Eye (tissue), 1 donor: ENCODE results near the gene ANKRD6.

Experiments used
- DNase-seq: peaks from one replicate; pipeline ENCODE4 v3.0.0-alpha.2; 2015

ANKRD6 gene

GRCh38 chr6:89566008-89566800 is 133.3 kb downstream of the ANKRD6 start:
- peak; percentile 53 for DNase-seq

DNA sequence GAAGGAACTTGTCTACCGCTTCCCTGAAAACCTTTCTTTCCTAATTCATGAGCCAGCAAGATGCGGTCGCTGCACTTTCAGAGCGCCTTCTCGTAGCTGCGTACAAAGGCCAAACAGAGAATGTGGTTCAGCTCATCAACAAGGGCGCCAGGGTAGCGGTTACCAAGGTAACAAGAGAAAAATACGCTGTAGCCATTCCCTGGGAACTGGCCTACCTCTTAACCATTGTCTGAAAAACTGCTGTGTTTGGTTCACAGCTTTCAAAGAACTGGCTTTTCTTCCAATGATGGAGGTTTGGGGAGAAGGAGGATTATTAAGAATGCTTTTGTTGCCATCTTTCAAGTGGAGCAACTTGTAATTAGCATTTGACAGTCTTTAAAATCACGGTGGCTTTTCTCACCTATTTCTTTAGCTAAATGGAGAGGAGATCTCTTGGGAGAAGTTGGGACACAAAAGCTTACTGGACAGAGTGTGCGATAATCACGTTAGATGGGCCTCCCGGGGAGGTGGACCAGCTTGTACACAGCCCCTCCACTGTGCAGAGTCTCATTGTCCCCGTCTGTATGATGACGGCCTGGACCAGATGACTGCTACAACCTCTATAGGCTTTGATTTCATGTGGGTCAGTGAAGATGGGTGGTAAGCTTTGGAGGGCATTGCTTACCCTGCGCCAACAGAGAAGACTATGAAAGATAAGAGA is 134.1 kb downstream of the ANKRD6 start:
- DNase-seq = peak; percentile 90

GRCh38 chr6:89567630-89568390 is 134.9 kb downstream of the ANKRD6 start:
- no peak for DNase-seq

DNA sequence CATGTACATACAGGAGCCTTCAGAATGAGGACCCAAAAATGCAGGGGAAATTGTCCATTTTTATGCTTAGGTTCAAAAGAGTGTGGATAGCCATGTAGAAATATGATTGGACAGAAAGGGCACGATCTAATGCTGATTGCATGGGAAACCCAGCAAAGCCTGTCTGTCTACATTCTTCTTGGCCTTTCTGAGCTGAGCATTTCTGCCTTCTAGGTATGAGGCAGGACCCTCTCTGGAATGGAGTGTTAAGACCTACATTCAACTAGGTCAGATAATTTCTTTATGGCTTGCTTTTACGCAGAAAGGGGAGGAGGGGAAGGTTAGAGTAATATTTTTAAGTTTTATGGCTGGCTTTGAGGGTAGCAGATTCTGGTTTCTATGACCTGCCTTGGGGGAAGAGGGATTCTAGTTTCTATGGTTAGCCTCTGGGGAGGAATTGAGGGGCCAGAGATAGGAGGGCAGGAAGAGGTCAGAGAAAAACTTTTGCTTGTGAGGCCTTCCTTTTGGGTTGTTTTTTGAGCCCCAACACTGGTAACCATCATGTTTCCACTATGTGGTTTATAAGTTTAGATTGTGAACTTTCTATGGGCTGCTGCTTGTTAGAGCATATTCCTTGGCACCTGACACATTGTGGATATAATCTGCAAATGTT is 142.1 kb downstream of the ANKRD6 start:
- DNase-seq = no peak

- DNase-seq = no peak
These were observed 142.6 kb downstream of the ANKRD6 start for GRCh38 chr6:89575562-89575960.

GRCh38 chr6:89580997-89581666 is 148.2 kb downstream of the ANKRD6 start:
- no peak for DNase-seq

DNA sequence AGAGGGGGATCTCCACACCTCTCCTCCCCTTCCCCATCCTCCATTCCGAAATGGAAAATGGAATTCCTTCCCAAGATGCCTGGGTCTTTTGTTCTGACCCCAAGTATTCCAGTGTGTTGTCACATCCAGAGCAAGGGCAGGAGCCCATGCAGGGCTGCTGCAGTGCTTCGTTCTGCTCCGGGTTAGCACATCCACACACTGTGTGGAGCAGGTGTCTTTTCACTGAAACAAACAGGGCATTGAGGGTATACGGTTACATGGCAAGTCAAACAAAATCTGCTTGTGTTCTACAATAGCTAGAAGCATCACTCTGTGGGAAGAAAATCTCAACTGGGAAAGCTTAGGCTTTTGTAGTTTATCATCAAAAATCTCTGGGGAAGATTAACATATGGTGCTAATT is 148.7 kb downstream of the ANKRD6 start:
- DNase-seq = no peak

DNA sequence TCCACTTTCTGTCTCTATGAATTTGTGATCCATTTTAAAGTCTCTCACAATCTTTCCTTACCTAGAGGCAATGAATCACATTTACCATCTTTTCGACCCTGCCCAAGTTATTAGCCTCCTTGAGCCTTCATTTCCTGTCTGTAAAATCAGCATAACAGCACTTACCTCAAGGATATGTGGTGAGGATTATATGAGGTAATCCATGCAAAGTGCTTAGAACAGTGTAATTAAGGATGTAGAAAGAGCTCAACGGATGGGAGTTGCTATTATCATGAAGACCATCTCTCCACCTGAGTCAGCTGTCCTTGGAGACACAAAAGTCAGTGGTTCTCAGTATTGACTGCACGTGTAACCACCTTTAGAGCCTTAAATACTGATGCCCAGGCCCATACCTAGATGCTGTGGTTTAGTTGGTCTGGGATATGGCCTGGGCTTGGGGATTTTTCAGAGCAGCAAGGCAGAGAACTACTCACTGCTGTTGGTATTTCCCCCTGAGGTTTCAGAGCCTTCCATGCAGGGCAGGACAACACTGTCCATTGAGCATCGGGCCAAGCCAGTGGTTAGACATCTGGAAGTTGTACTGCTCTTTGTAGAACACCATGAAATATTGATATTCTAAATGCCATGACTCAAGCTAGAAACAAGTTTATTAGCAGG is 149.8 kb downstream of the ANKRD6 start:
- DNase-seq = no peak

DNA sequence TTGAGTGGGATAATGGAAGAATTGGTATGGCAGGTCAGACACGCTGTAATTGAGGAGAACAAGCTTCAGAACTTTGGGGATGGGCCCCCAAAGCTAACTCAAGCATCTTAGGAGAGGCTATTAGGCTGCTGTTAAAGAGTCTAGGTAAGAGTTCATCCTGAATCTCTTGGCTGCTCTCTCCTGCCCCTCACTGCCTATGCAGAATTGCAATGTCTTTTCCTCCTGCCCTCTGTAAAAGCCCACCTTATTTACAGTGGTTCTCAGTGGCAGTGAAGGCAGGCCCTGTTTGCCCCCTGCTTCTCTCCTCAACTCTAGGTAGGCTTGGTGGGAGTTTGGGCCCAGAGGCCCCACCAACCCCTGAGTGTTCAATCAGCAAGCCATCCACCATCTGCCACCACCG is 150.6 kb downstream of the ANKRD6 start:
- DNase-seq = no peak

DNA sequence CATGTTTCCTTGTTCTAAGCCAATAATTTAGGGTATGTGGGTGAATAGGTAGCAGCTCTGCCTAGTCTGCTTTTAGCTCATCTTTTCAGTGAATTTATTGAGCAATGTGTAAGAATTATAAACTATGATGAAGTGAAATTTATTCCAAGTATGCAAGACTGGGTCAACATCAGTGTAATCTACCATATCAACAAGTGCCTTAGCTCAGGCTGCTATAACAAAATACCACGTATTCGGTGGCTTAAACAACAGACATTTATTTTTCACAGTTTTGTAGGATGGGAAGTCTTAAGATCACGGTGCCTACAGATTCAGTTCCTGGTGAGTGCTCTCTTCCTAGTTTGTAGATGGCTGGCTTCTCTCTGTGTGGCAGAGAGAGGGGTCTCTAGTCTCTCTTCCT is 151.6 kb downstream of the ANKRD6 start:
- no peak for DNase-seq

- no peak for DNase-seq
These were observed 152.2 kb downstream of the ANKRD6 start for GRCh38 chr6:89585154-89585553.

- DNase-seq = no peak
These were observed 156.5 kb downstream of the ANKRD6 start for GRCh38 chr6:89589297-89590025.

- DNase-seq = no peak
These were observed 157.2 kb downstream of the ANKRD6 start for GRCh38 chr6:89590133-89590532.

DNA sequence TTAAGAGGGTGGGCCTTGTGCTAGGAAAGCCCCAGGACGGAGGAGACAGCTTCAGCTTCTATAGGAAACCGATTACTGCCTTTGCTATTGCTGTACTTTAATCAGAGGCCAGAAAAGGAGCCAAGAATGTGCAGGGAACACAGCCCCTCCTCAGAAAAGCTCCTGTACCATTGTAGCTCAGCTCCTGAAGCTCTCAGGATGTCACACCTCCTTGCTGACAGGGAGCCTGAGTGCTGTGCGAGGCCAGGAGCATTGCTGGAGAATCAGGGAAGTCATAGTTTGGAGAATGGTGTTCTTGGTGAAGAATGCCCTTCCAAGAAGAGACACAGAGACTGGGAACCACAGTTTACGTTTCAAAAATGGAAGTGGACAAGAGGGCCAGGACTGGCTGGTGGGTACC is 158.8 kb downstream of the ANKRD6 start:
- DNase-seq = no peak

DNA sequence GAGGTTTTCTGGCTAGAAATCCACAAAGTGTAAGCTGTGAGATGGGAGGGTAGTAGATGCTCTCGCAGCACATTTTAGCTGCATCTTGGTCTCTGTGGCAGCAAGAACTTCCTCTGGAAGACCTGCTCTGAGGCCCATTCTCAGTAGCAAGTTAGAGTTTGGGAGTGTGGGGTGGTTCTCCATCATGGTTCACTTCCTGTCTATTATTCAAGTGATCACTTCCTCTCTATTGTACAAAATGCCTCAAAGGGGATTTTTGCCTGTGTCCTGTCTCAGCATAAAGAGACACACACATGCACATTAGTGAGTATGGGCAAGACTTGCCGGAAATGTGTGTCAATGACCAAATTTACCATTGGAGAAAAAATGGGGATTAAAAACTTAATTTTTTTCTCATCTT is 163.1 kb downstream of the ANKRD6 start:
- DNase-seq = no peak

- DNase-seq = no peak
These were observed 163.5 kb downstream of the ANKRD6 start for GRCh38 chr6:89596484-89596883.

DNA sequence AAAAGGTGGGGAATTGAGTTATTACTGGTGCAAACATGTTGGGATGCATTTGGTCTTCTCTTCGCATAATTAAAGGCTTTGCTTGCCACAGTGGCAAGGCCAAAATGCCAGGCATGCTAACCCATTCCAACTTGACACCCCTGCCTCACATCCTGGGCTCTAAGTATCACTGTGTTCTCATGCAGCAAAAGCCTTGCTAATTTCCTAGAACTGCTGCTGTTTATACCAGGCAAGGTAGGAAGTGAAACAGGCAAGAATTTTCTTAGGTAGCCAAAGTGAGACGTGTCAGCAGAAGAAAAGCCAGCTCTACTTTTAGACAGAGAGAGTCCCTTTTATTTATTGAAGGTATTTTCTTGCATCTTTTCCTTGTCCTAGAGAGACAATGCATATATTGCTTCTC is 164.4 kb downstream of the ANKRD6 start:
- no peak for DNase-seq

GRCh38 chr6:89597988-89598387 is 165.0 kb downstream of the ANKRD6 start:
- DNase-seq = peak; percentile 55

DNA sequence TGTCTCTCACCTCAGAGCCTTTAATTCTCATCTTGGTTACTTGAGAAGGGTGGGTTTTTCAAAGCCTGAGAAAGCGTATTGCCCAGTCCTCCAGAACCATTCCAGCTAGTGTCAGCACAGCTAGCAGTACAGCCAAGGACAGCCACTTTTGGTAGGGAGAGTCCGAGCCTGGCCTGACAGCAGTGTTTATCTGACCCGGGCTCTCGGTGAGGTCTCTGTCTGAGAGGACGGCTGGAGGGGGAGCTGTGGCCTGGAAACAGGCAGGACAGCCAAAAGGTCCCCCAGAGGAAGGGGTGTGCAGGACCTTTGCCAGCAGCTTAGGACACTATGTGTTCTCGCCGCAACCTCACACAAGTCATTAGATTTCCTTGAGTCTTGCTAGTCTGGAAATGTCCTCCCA is 166.8 kb downstream of the ANKRD6 start:
- DNase-seq = no peak

DNA sequence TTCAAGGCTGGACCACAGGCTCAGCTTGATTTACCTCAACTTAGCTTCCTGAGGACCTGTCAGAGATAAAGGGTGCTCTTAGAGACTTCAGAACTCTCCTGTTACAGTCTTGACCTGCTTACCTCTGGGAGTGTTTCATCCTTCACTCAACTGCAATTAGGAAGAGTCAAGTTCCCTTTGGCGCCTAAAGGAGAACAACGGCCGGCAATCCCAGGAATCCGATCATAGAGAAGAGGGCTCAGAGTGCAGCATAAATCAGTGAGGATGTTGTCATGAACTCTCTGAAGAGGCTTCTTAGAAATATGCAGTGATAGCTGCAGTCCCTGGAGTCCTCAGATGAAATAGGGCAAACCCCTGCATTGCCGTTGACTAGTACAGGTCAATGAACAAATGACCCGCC is 169.2 kb downstream of the ANKRD6 start:
- peak; percentile 76 for DNase-seq

GRCh38 chr6:89604653-89605052 is 171.7 kb downstream of the ANKRD6 start:
- DNase-seq = no peak
